Activated naive CD4-positive, alpha-beta T cell treated with anti-CD3 and anti-CD28 coated beads, Interleukin-2, amount 10 ng/mL, durations not matched to agents 7 days and 5 days (primary cell): ENCODE results near the gene RRP36.

Source experiments
- CTCF ChIA-PET: fragments of 350-600 bp; sonication (Branson Sonifier 250); formaldehyde crosslinking; loops from one replicate; lab custom pipeline; 2021; ENCODE audit warnings: antibody characterized with exemption; lab: Charles Lee
- DNase-seq: peaks from one replicate; pipeline ENCODE4 v3.0.0-alpha.2; 2020
- H3K27ac Mint-ChIP-seq: one replicate; pipeline ENCODE4 v1.8.0; 2021; ENCODE audit warnings: mild to moderate bottlenecking, moderate library complexity, mixed read lengths
- H3K27me3 Mint-ChIP-seq: one replicate; pipeline ENCODE4 v1.8.0; 2021; ENCODE audit warnings: mild to moderate bottlenecking, mixed read lengths
- H3K36me3 Mint-ChIP-seq: one replicate; pipeline ENCODE4 v1.8.0; 2021; ENCODE audit warnings: mixed read lengths
- H3K4me1 Mint-ChIP-seq: one replicate; pipeline ENCODE4 v1.8.0; 2021; ENCODE audit warnings: mixed read lengths
- H3K4me3 Mint-ChIP-seq: one replicate; pipeline ENCODE4 v1.8.0; 2021; ENCODE audit warnings: mild to moderate bottlenecking, moderate library complexity, mixed read lengths
- H3K9me3 Mint-ChIP-seq: one replicate; pipeline ENCODE4 v1.8.0; 2021; ENCODE audit warnings: mixed read lengths

RRP36 gene

GRCh38 chr6:43014434-43014909 lies 7.0 kb upstream of the RRP36 start:
- no peak for DNase-seq
- Mint-ChIP-seq H3K4me1 (peaks cover 57% of the 10 kb centered on the region), H3K36me3 (peaks cover 45% of the 10 kb centered on the region), H3K4me3 (peak overlapping the region; percentile 87), H3K27me3 (no peaks in the 10 kb centered on the region), H3K27ac (peak overlapping the region; percentile 84), H3K9me3 (no peaks in the 10 kb centered on the region)
- CTCF ChIA-PET = interaction anchor here (0.9 to 1.3 kb wide), 3 partner anchors 35 to 215 kb away, joined by 3 read pairs; partner anchors contain the start of genes DNPH1 and PEX6

GRCh38 chr6:43016176-43016942 lies 5.1 kb upstream of the RRP36 start:
- no peak overlapping the region for H3K27ac Mint-ChIP-seq
- peaks cover 44% of the 10 kb centered on the region for H3K36me3 Mint-ChIP-seq
- CTCF ChIA-PET = interaction anchor here (1.2 to 1.6 kb wide), 3 partner anchors 128 to 491 kb away, joined by 3 read pairs; partner anchors contain the start of gene DNPH1
- peak overlapping the region; percentile 39 for H3K4me3 Mint-ChIP-seq
- no peaks in the 10 kb centered on the region for H3K9me3 Mint-ChIP-seq
- no peaks in the 10 kb centered on the region for H3K27me3 Mint-ChIP-seq
- DNase-seq = no peak
- H3K4me1 Mint-ChIP-seq = peaks cover 59% of the 10 kb centered on the region

- peaks cover 56% of the 10 kb centered on the region for H3K4me1 Mint-ChIP-seq
- DNase-seq = no peak
- CTCF ChIA-PET = interaction anchor here (0.6 to 1.6 kb wide), 3 partner anchors 127 to 592 kb away, joined by 3 read pairs; no protein-coding TSS in a partner anchor
- no peak overlapping the region for H3K27ac Mint-ChIP-seq
- peaks cover 39% of the 10 kb centered on the region for H3K36me3 Mint-ChIP-seq
- H3K4me3 Mint-ChIP-seq = no peak overlapping the region
- no peaks in the 10 kb centered on the region for H3K9me3 Mint-ChIP-seq
- no peaks in the 10 kb centered on the region for H3K27me3 Mint-ChIP-seq
Observed at GRCh38 chr6:43016943-43017334, 4.5 kb upstream of the RRP36 start.

GRCh38 chr6:43019152-43019551 lies 2.3 kb upstream of the RRP36 start:
- Mint-ChIP-seq H3K27ac (no peak overlapping the region), H3K9me3 (no peaks in the 10 kb centered on the region)

GRCh38 chr6:43020052-43020705 lies 1.2 kb upstream of the RRP36 start:
- no peaks in the 10 kb centered on the region for H3K27me3 Mint-ChIP-seq
- H3K4me3 Mint-ChIP-seq = peak overlapping the region; percentile 33
- DNase-seq = no peak
- peaks cover 41% of the 10 kb centered on the region for H3K36me3 Mint-ChIP-seq
- CTCF ChIA-PET = interaction anchor here (0.5 to 3.1 kb wide), 2 partner anchors 15 to 123 kb away, joined by 3 to 12 read pairs; no protein-coding TSS in a partner anchor
- H3K27ac Mint-ChIP-seq = no peak overlapping the region
- H3K9me3 Mint-ChIP-seq = no peaks in the 10 kb centered on the region
- peaks cover 44% of the 10 kb centered on the region for H3K4me1 Mint-ChIP-seq

More at GRCh38 chr6:43019152-43019551, 2.3 kb upstream of the RRP36 start:
- no peaks in the 10 kb centered on the region for H3K27me3 Mint-ChIP-seq
- H3K4me3 Mint-ChIP-seq = peak overlapping the region; percentile 42
- DNase-seq = no peak
- peaks cover 48% of the 10 kb centered on the region for H3K4me1 Mint-ChIP-seq
- CTCF ChIA-PET = interaction anchor here (3.1 kb wide), 1 partner anchor 124 kb away, joined by 12 read pairs; no protein-coding TSS in a partner anchor
- H3K36me3 Mint-ChIP-seq = peaks cover 31% of the 10 kb centered on the region

- H3K36me3 Mint-ChIP-seq = peaks cover 44% of the 10 kb centered on the region
- peaks cover 41% of the 10 kb centered on the region for H3K4me1 Mint-ChIP-seq
- peak overlapping the region; percentile 98 for H3K4me3 Mint-ChIP-seq
- H3K27ac Mint-ChIP-seq = no peak overlapping the region
- CTCF ChIA-PET = interaction anchor here (0.5 to 3.1 kb wide), 2 partner anchors 16 to 122 kb away, joined by 3 to 12 read pairs; no protein-coding TSS in a partner anchor
- H3K9me3 Mint-ChIP-seq = no peaks in the 10 kb centered on the region
- DNase-seq = no peak
- no peaks in the 10 kb centered on the region for H3K27me3 Mint-ChIP-seq
Observed at GRCh38 chr6:43020847-43021246, 576 bp upstream of the RRP36 start.

GRCh38 chr6:43024436-43024835 lies 3.0 kb downstream of the RRP36 start:
- no peaks in the 10 kb centered on the region for H3K27me3 Mint-ChIP-seq
- CTCF ChIA-PET = interaction anchor here (2.0 kb wide), 1 partner anchor 119 kb away, joined by 11 read pairs; no protein-coding TSS in a partner anchor

GRCh38 chr6:43026365-43026764 lies 4.9 kb downstream of the RRP36 start:
- no peak overlapping the region for H3K27ac Mint-ChIP-seq
- CTCF ChIA-PET = no interaction called here

More at GRCh38 chr6:43024436-43024835, 3.0 kb downstream of the RRP36 start:
- no peak for DNase-seq
- Mint-ChIP-seq H3K9me3 (no peaks in the 10 kb centered on the region), H3K4me1 (peaks cover 21% of the 10 kb centered on the region), H3K27ac (no peak overlapping the region), H3K4me3 (peak overlapping the region; percentile 14), H3K36me3 (peaks cover 46% of the 10 kb centered on the region)

GRCh38 chr6:43029120-43029519 lies 7.7 kb downstream of the RRP36 start:
- Mint-ChIP-seq H3K4me3 (no peak overlapping the region), H3K4me1 (peaks cover 4% of the 10 kb centered on the region), H3K36me3 (peaks cover 52% of the 10 kb centered on the region), H3K27me3 (no peaks in the 10 kb centered on the region), H3K9me3 (no peaks in the 10 kb centered on the region), H3K27ac (no peak overlapping the region)
- no peak for DNase-seq
- CTCF ChIA-PET = no interaction called here

More at GRCh38 chr6:43026365-43026764, 4.9 kb downstream of the RRP36 start:
- H3K4me3 Mint-ChIP-seq = no peak overlapping the region
- peaks cover 43% of the 10 kb centered on the region for H3K36me3 Mint-ChIP-seq
- no peak for DNase-seq
- H3K27me3 Mint-ChIP-seq = no peaks in the 10 kb centered on the region
- no peaks in the 10 kb centered on the region for H3K9me3 Mint-ChIP-seq
- peaks cover 16% of the 10 kb centered on the region for H3K4me1 Mint-ChIP-seq

GRCh38 chr6:43032326-43032725 lies 10.9 kb downstream of the RRP36 start:
- CTCF ChIA-PET = no interaction called here
- H3K9me3 Mint-ChIP-seq = no peaks in the 10 kb centered on the region
- no peaks in the 10 kb centered on the region for H3K27me3 Mint-ChIP-seq
- DNase-seq = no peak
- H3K4me3 Mint-ChIP-seq = no peak overlapping the region
- no peaks in the 10 kb centered on the region for H3K4me1 Mint-ChIP-seq
- no peak overlapping the region for H3K27ac Mint-ChIP-seq
- H3K36me3 Mint-ChIP-seq = peaks cover 32% of the 10 kb centered on the region

- DNase-seq = no peak
- no peak overlapping the region for H3K4me3 Mint-ChIP-seq
Observed at GRCh38 chr6:43033496-43034189, 12.2 kb downstream of the RRP36 start.

GRCh38 chr6:43034190-43034525 lies 12.7 kb downstream of the RRP36 start:
- Mint-ChIP-seq H3K27ac (no peak overlapping the region), H3K27me3 (no peaks in the 10 kb centered on the region), H3K36me3 (peaks cover 28% of the 10 kb centered on the region), H3K4me1 (no peaks in the 10 kb centered on the region), H3K9me3 (no peaks in the 10 kb centered on the region), H3K4me3 (no peak overlapping the region)
- DNase-seq = no peak
- CTCF ChIA-PET = no interaction called here

More at GRCh38 chr6:43033496-43034189, 12.2 kb downstream of the RRP36 start:
- Mint-ChIP-seq H3K4me1 (no peaks in the 10 kb centered on the region), H3K27ac (peak overlapping the region; percentile 2), H3K27me3 (no peaks in the 10 kb centered on the region), H3K9me3 (no peaks in the 10 kb centered on the region), H3K36me3 (peaks cover 33% of the 10 kb centered on the region)
- CTCF ChIA-PET = interaction anchor here (0.8 kb wide), 1 partner anchor 22 kb away, joined by 3 read pairs; no protein-coding TSS in a partner anchor

- no peak overlapping the region for H3K4me3 Mint-ChIP-seq
- H3K27ac Mint-ChIP-seq = no peak overlapping the region
- no peaks in the 10 kb centered on the region for H3K9me3 Mint-ChIP-seq
- DNase-seq = no peak
- CTCF ChIA-PET = no interaction called here
- no peaks in the 10 kb centered on the region for H3K4me1 Mint-ChIP-seq
- H3K27me3 Mint-ChIP-seq = no peaks in the 10 kb centered on the region
- H3K36me3 Mint-ChIP-seq = peaks cover 21% of the 10 kb centered on the region
Observed at GRCh38 chr6:43035495-43036194, 14.2 kb downstream of the RRP36 start.
